ENCODE results near the gene GYG1.

DNA sequence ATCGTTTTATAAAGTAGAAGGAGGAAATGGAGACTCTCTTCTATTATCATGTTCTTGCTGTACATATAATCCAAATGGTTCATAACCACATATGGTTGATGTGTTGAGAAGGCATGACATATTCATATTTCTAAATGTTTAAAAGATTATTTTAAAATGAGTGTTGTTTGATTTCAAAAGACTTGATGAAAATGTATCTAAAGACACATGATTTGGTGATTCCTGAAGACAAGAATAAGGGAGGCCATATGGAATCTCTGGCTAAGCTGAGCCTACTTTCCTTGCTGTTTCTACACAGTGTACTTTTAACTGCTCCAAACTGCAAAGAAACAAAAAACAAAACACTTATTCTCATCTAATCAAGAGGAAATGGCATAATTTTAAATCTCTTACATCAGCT lies 23.0 kb upstream of the GYG1 start:
- TF ChIP-seq EZH2 (IDR thresholded peaks at IDR 0.05; ENCODE audit: borderline replicate concordance, insufficient read depth, low read depth, low read length, poor library complexity, severe bottlenecking) = no peak
- TF ChIP-seq CTCF (IDR thresholded peaks at IDR 0.05) = no peak
